GM21381 (cell line): ENCODE data around the gene GPR183.

Experiments used
- ATAC-seq: cut with Tn5 transposase; IDR thresholded peaks from one replicate; pipeline ENCODE4 v1.9.1; 2021; ENCODE audit warnings: mild to moderate bottlenecking, moderate library complexity; ENCODE audit not compliant: unreplicated experiment

The GPR183 gene

DNA sequence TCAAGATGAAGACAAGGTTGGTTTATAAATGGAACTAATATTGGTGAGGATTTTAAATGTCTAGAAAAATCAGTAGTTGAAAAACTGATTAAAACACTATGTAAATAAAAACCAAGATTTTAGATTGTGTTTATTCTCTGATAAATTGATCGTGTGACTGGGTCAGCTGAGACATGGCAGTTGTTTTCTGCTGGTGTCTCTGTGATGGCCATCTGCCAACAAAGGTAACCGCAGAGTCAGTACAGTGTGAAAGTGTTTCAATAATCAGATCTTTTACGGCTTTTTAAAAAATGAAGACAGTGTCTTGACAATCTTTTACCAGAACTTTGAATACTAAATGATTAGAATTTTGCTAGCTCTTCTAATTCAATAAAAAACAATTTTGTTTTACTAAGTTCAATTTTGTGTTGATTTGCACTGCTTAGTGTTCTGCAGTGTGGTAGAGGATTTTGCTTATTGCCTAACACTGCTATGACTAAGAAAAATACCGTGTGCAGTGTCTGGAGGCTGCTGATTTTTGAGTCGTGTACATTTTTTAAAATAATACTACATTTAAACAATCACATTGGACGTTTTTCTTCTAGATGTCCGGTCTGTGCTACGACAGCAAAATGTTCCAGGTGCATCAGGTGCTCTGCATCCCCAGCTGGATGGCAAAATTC, 32.7 kb upstream of the GPR183 start:
- no peak for ATAC-seq

DNA sequence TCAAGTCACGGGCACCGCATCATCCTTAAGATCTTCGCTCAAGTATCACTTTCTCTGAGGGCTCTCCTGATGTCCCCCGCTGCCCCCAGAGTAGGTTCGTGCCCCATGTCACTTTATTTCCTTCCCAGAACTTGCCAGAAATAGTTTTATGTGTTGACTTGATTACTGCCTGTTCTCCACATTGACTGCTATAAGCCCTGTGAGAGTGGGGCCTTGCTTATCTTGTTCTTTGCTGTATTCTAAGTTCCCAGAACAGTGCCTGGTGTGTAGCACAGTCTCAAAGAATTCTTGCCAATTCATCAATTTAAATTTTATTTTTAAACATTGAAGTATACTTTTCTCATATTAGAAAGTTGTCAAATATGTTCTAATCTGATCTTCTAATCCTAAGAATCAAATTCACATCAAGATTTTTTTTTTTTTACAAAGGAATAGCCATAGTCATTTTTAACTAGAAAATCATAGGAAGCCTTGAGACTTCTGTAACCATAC, 32.1 kb upstream of the GPR183 start:
- ATAC-seq = no peak

DNA sequence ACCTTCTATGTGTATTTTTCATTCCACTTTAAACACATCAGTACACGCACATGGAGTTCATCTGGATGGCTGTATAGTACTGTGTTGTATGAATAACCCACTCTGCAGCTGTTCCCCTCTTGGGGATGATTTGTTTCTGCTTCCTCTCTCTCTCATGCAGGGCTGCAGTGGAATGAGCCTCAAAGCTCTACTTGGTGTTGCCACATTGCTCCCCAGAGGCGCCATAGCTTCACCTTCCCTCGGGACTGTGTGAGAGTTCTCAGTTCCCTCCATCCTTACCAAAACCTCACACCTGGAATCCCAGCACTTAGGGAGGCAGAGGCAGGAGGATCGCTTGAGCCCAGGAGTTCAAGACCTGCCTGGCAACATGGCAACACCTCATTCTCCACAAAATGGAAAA, 28.4 kb upstream of the GPR183 start:
- peak; percentile 52 for ATAC-seq

DNA sequence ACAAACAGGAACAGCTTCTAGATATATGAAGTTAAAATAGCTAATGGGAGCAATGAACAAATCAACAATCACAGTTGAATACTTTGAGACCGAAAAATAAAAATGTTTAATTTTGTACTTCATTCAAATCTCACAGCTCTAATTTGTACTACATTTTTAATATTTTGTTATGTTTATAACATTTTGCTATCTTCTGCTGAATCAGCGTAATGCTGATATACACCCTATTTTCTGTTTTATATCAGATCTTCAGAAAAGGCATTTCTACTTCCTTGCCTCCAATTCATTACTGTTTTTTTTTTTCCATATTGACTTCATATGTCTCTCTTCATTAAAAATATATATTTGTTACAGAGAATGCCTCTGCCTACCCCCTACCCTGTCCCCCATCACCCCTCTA, 27.9 kb upstream of the GPR183 start:
- no peak for ATAC-seq

DNA sequence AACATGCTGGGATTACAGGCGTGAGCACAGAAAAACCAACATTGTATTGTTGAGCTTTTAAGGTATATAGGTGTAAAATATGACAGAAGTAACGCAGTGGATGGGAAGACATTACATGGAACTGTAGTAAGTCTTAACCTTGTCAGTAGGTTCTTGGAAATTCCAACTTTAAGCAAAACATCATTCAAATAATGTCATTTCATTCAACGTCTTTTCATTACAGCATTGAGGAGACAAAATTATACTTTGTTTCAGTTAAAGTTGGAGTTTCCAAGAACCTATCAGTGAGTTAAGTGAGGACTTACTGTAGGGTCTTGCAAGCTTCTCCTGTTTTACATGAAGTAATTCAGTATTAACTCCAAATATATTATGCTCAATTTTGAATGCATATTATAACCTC, 27.0 kb upstream of the GPR183 start:
- ATAC-seq = no peak

DNA sequence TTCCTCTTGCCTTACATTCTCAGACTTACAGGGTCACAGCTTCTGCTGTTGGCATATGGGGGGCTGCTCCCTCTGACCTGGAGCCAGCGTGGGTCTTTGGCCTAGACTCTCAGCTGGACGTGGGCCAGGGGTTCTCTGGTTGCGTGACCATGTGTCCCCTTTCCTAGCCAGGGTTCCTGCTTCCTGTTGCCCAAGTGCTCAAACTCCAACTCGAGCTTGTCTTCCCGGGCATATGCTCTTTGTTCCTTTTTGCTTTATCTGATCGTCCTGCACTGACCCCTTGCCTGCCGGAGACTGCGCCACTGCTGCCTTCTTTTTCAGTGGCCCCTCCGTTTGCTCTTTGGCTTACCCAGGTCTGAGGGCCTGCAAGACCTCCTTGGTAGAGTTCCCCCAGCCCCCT, 25.3 kb upstream of the GPR183 start:
- peak; percentile 12 for ATAC-seq

DNA sequence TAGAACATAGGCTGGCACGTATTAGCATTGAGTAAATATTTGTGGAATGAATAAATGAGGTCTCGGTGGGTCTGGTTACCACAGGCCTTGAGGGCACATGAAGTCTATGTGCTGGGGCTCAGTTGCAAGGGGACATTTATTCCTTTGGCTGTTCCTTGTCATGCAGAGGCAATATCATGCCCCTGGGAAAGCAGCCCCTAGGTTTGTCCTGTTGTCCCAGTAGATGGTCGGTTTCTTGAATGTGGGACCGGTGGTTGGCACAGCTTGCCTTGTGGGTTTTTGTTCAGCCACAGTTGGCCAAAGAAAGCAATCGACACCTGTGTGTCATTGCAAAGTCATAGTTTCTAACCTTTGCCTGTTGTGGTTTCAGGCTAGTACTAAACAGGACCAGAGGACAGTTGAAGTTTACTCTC, 24.7 kb upstream of the GPR183 start:
- ATAC-seq = peak; percentile 91

DNA sequence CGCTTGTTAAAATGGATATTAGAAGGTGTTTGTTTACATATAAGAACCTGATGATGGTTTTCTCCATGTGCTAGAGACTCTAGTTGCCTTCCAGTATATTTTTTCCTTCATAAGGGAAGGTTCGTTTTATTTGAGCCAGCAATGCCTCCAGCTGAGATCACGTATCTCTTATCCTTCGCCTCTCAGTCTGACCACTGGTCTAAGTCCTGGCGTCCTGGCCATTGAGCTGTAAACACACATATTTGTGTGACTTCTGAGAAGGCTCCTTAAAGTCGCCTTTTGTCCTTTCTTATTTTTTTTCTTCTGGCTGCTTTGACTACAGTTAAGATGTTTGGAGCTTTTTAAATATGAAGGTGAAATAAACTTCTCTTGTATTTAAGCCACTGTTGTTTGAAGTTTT, 23.7 kb upstream of the GPR183 start:
- ATAC-seq = no peak

DNA sequence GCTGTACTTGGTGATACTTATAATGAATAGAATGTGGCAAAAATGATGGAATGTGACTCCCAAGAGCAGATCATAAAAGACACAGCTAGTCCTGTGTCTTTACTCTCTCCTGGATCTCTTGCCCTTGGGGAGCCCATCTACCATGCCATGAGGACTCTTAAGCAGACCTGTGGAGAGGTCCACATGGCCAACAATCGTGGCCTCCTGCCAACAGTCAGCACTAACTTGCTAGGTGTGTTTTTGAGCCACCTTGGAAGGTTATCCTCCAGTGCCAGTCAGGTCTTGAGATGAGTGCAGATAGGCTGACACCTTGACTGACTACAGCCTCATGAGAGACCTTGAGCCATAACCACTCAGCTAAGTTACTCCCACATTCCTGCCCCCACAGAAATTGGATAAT, 22.3 kb upstream of the GPR183 start:
- ATAC-seq = no peak

DNA sequence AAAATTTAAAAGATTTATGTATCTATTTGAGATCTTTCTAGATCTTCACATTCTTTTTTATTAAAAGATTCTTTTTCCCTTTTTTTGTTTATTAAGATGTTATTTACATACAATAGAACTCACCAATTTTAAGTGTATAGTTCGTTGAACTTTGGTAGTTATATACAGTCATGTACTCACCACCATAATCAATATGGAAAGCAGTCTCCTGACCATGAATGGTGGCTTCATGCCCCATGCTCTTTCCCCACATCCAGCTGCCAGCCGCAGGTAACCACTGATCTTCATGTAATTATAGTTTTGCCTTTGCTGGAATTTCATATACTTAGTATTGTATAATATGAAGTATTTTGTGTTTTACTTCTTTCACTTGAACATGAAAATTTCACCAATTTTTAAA, 20.6 kb upstream of the GPR183 start:
- ATAC-seq = no peak

DNA sequence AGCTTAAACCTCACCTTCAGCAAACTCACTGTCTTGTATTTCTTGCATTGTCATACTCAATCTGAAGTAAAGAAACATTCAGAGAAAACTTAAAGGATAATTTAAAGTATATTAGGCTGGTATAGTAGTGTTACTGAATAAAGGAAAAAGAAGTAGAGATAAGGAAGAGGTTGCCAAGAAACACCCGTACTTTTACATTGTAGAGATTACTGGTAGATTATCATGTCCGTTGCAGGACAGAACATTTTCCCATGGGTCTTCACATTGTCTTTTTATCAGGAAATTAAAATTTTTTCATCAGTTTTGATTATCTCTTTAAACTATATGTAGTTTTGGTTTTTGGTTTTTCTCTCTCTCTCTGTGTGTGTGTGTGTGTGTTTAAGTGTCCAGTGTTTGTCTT, 19.9 kb upstream of the GPR183 start:
- no peak for ATAC-seq

DNA sequence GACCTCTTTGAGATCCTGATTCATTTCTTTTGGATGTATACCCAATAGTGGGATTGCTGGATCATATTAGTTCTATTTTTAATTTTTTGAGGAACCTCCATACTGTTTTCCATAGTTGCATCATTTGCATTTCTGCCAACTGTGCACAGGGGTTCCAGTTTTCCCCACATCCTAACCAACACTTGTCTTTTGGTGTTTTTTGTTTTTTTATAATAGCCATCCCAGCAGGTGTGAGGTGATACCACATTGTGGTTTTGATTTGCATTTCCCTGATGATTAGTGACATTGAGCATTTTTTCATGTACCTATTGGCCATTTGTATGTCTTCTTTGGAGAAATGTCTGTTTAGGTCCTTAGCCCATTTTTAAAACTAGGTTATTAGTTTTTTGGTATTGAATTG, 18.8 kb upstream of the GPR183 start:
- ATAC-seq = no peak

DNA sequence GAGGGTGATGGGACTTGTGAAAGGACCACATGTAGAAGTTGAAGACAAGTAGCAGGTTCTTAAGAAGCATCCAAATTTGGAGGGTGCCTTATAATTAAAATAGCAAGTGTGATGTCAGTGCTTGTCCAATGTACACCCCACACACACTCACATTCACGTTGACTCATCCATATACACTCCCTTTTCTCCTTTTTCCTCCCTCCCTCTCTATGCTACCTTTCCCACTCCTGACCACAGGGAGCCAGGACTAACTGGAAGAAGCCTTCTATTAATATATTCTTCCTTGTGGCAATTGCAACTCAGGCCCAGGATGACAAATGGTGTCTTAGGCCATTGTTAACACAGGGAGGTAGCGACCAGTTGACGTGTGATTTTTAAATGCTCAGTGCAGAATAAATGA, 16.3 kb upstream of the GPR183 start:
- no peak for ATAC-seq

DNA sequence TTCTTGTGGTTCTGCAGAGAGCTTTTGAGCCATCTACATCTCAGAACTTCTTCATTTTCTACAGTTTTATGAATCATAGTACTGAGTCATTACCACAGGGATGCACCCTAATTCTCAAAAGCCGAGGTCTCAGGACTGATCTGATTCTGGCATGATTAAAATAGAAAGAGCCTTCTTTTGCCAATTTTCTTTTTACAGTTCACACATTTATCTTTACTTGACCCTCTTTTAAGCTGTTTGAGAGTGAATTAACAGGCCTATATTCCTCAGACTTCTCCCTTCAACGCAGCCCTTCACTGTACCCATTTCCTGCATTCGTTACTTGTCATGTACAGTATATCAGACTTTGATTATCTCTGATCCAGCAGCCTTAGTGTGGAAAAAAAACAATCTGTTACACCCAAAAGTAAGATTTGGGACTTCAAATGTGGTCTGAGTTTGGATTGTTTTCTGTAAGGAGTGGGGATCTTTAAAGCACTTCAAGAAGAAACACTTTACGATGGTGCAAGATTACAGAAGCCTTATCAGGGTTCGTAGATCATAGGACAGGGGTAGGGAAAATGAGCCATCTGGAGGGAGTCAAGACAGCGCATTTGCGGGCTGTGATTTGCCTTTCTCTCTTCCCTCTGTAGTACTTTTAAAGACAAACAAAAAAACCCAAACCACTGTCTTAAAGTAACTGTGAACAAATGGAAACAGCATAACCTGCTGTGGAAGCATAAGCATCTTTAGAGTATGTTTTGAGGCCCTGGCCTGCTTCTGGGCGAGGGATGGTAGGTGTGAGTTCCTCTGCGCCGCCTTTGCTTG, 15.3 kb upstream of the GPR183 start:
- ATAC-seq = peak; percentile 82

DNA sequence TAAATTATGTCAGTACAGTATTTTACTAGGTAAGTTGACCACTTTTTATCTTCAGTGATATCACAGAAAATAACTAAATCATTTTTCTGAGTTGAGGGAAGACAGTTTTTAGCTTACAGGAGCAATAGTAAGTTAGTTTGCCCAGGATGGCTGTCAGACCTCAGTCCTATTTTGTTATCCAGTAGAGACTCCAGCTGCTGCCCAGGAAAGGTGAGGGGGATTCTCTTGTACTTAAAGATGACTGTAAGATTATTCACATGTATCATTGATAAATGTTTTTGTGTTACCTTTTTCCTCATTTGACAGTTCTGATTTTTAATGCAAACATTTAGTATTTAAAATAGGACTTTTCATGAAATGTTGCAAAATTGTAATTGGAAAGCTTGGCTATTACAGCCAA, 14.5 kb upstream of the GPR183 start:
- no peak for ATAC-seq

DNA sequence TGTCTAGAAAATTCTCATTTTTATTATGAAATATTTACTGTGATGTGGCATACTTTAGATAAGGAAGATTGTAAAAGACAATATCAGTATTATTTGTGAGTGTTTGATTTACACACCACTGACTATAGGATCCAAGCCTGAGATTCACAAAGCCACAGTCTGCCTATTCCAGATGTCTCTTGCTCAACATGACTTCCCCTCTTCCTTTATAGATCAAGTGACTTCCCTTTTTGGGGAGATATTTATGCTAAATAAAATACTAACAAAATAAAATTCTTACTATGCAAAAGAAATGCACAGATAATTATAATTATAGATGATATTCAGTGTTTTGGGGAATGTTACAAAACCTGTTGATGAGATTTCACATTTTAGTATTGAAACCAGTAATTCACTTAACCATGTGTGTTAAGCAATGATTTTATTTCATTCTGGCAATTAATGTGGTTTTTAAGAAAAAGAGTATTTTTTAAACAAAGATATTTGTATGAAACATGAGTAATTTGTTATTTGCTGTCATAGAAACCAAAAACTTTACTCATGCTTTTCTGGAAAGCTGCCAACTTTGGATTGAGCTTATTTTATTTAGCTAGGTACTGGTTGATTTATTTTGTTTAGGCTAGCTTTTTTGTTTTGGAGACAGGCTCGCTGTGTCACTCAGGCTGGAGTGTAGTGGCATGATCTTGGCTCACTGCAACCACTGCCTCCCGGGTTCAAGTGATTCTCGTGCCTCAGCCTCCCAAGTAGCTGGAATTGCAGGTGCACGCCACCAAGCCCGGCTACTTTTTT, 13.7 kb upstream of the GPR183 start:
- no peak for ATAC-seq

DNA sequence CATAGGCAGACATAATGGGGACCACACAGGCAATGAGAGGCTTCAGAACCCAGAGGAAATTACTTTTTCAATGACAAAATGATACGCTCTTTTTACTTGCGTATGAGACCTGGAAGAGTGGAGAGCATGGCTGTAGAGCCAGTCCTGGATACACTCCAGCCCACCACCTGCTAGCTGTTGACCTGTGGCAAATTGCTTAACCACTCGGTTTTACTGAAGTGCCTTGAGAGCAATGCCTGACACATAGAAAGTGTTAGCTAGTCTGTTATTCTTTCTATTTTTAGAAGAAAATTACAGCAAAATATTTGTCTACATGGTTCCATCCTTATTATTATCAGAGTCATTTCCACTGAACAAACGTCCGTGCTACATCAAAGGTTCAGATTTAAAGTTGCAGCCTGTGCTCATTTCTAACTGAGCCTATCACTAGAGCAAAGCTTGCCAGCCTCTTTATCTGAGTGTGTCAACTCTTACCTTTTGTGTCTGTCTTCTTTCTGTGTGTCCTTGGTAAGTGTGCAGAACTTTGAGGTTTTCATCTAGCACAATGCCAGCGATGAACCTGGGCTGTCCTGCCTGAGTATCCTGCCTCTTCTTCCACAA, 9.6 kb upstream of the GPR183 start:
- no peak for ATAC-seq

DNA sequence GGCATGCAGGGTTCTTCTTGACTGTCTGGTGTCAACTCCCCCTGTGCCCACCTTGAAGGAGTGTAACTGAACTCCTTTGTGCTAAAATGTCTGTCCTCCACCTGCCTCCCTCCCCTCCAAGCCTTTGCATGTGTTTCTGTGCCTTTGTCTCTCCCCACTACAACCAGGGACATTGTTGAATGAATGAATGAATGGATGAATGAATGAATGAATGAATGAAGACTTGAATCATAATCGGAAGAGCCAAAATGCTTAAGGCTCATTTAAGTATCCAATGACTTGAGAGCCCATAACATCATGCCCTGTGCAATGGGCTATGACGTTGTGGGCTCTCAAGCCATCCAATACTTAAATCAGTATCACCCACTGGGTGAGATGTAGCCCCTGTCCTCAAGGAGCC, 9.0 kb upstream of the GPR183 start:
- ATAC-seq = no peak

DNA sequence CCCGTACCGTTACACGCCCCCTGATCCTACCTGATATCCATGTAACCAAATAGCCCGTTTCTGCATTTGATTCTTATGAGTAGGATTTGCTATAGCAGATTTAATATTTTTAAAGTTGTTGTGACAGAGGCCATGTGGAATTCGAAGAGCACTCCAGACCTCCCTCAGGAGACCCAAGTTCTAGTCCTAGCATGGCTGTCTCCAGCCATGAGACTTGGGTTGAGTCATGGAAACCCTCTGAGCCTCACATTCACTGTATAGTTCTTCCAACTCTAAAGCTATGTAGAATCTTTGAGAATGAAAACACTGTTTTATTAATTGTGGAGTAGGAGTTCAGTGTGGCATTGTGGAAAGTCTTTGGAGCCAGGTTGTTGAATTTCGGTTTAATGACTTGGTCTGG, 8.0 kb upstream of the GPR183 start:
- ATAC-seq = no peak

DNA sequence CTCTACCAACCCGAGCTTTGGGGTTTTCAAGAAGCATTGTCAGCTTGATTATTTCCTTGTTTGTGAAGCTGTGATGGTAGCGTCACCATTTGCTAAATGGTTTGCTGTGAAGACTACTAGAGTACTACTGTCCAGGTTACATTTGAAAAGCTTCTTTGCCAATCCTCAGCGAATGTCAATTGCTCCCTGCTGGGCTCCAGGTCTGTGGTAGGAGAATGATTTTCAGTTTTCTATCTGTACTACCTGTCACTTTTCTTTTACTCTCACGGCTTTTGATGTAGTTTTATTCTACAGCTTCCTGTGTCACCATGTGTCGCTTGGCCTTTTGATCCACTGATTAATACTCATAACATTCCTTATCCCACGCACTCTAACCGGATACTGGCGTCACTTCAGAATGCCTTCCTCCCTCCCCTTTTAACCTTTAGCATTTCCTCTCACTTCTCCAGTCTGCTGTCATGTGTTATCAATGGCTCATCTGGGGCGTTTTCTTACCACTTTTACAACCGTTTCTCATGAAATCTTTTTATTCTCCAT, 7.5 kb upstream of the GPR183 start:
- no peak for ATAC-seq

DNA sequence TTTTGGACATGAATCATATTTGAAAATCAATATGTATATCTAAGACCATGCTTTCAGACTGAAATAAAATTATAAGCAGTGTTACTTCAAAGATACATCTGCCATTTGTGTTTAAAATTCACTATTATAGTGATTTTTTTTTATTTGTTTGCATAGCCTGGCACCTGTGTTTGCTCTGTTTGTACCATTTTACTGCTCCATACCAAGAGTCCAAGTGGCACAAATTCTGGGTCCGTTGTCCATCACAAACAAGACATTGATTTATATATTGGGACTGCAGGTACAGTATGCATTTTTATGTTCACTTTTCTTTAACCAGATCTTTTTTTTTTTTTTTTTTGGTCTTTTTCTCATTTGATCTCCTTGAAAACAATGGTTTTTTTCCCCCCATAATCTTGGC, 6.7 kb upstream of the GPR183 start:
- ATAC-seq = no peak
